Fibroblast of mammary gland (primary cell): ENCODE results near the gene MTERF1.
"Not testable (repeated sequence)": the region's sequence is repeated elsewhere in the genome, so short reads cannot be mapped to it uniquely, and the experiment has no call there.

Source experiments
- DNase-seq: peaks from one replicate; pipeline ENCODE4 v3.0.0-alpha.2; 2010; ENCODE audit warnings: low read depth
- H3K4me3 ChIP-seq: 2 replicates; pipeline ENCODE4 v1.5.1; 2011; ENCODE audit warnings: low read depth, mild to moderate bottlenecking, low read length, moderate library complexity; ENCODE audit not compliant: control insufficient read depth
- CTCF ChIP-seq: conservative IDR thresholded peaks from 2 replicates; pipeline ENCODE4 v1.5.1; 2011; ENCODE audit warnings: low read depth, low read length, inconsistent platforms; ENCODE audit not compliant: control insufficient read depth, insufficient read depth

The MTERF1 gene

GRCh38 chr7:91894781-91895480 is 14.4 kb upstream of the MTERF1 start:
- no peak overlapping the region for H3K4me3 ChIP-seq
- DNase-seq = no peak
- TF ChIP-seq CTCF = no peak

- not testable (repeated sequence) for H3K4me3 ChIP-seq, DNase-seq
Measured at GRCh38 chr7:91893699-91894098, 13.2 kb upstream of the MTERF1 start.

GRCh38 chr7:91892821-91893340 is 12.4 kb upstream of the MTERF1 start:
- TF ChIP-seq CTCF = no peak
- no peak overlapping the region for H3K4me3 ChIP-seq
- DNase-seq = peak; percentile 32

GRCh38 chr7:91892099-91892705 is 11.7 kb upstream of the MTERF1 start:
- no peak for DNase-seq
- TF ChIP-seq CTCF = no peak
- no peak overlapping the region for H3K4me3 ChIP-seq

- H3K4me3 ChIP-seq, DNase-seq: not testable (repeated sequence)
Measured at GRCh38 chr7:91888271-91889175, 8.0 kb upstream of the MTERF1 start.

- not testable (repeated sequence) for DNase-seq, H3K4me3 ChIP-seq
Measured at GRCh38 chr7:91887336-91888213, 7.1 kb upstream of the MTERF1 start.

- DNase-seq = no peak
- H3K4me3 ChIP-seq = no peak overlapping the region
- no peak for TF ChIP-seq CTCF
Measured at GRCh38 chr7:91883676-91884362, 3.3 kb upstream of the MTERF1 start.
